Frontal cortex (tissue), 4 donors: ENCODE measurements around the gene FMO1. TPM values are rescaled to one million over a fixed set of nuclear protein-coding genes. Genes with fewer than 3 reads are reported as not detected.
A peak's percentile ranks its signal among the peaks of the same experiment; 100 is the strongest.
"Not testable (repeated sequence)": the region's sequence is repeated elsewhere in the genome, so short reads cannot be mapped to it uniquely, and the experiment has no call there.

ENCODE experiments used
- DNase-seq, 2 donors: peaks; one replicate each; pipeline ENCODE4 v3.0.0; 2012; ENCODE audit warnings: low spot score in 2 of 2
- FAIRE-seq: peaks from 2 replicates; lab custom pipeline; 2012; peaks lifted over from hg19 to GRCh38; lab: Jason Lieb, UNC
- total RNA-seq: library from RNA; depleted of rRNA; stranded (reverse); fragments of >200 nt; gene quantifications from one replicate; pipeline ENCODE4 v1.2.3, GENCODE V29; 2014
- donor health status: control.
- donor health status: control.
- donor health status: control.

The FMO1 gene
- total RNA-seq = 3.7 TPM

GRCh38 chr1:171248302-171248701 is at the start of gene FMO1:
Gene FMO1, plus strand, starts transcription at chr1:171248494. Its CDS starts 9,594 bp downstream, at chr1:171258088.
- DNase-seq (no peak), FAIRE-seq (no peak)

DNA sequence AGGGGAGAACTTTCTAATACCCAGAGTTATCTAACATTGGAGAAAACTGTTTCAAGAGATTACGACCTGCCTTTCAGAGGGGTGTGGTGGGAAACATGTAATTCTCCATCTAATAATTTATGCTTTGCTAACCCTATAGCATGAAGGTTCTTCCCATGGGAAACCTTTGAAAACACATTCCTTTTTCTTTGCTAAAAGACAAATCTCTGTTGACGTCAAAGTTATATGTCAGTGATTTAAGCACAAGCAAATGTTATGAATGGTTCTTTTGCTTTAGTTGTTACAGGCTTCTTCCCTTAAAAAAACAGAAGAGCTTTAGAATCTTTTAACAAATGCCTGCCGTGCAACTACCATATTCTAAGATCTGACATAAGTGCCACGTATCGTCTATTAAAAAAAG is 44.0 kb upstream of the FMO1 start:
- no peak for FAIRE-seq
- no peak for DNase-seq

DNA sequence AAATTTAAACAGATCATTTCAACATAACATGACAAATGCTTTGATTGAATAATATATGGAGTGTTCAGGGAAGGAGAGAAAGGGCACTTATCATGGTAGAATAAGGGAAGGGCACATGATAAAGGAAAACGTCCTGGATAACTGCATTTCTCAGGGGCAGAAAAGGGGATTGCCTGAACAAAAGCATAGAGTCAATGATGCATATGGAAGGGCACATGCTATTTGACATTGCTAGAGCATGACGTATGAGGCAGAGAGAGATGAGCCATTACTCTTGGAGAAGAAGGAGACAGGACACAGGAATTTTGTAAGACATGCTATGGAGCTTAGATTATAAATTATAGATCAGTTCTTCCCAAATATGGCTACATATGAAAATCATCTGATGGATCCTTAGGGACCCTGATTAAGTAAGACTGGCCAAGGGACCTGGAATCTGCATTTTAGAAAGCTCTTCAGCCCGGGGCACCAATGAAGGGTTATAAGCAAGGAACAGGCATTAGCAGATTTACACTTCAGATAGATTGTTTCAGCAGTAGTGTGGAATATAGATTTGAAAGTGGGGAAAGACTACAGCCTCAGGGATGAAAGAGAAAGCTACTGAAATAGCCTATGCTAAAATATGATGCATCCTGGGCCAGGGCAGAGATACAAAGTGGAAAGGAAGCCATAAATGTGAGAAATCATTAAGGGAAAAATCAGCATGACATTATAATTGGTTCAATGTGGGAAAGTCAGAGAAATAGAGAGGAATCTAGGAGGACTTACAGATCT is 41.9 kb upstream of the FMO1 start:
- DNase-seq (no peak), FAIRE-seq (no peak)

DNA sequence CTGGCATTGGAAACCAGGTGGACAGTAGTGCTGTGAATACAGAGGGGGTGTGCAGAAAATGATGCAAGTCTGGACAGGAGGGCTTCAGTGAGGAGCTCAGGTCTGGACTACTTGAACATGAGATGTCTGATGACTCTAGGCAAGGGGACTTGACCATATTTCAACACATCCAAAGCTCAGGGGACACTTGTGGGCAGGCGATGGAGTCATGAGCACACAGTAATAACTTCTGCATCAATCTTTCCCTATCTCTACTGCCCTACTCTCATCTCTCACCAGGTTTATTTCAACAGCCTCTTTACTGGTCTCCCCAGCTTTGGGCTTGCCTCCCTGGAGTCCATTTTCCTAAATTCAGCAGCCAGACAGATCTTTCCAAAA is 41.3 kb upstream of the FMO1 start:
- DNase-seq (no peak), FAIRE-seq (no peak)

DNA sequence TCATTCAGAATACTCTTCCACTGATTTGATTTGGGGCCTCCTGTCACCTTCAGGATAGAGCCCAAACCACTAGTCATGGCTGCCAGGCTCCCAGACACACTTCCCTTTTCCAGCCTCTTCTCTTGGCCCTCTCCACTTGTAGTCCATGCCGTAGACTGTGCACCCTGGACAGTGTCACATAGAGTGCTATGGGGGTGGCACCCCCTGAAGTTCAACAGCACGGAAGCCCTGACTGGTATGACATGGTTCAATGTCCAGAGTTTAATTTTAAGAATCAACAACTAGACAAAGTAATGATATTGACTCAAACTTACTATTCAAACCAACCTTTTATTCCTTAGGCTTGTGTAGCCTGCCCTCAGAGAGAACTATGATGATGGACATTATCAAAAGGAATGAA is 40.9 kb upstream of the FMO1 start:
- DNase-seq (no peak), FAIRE-seq (no peak)

DNA sequence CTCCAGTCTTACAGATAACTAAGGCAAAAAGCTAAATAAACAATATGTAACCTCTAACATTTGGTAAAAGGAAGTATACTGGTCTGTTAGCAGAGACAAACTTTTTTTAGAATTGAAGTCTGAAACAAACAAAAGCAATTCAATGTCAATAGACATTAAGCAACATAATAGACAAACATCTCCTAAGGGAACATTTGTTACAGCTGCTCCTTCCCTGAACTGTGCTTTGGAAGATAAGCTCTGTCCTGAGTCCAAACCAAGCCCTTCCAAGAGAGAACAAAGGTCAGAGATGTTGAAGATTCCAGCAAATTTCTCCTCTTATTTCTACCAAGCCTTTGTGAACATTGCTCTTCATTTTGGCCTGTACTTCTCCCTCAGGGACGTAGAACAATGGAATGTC is 37.9 kb upstream of the FMO1 start:
- DNase-seq = no peak
- no peak for FAIRE-seq

DNA sequence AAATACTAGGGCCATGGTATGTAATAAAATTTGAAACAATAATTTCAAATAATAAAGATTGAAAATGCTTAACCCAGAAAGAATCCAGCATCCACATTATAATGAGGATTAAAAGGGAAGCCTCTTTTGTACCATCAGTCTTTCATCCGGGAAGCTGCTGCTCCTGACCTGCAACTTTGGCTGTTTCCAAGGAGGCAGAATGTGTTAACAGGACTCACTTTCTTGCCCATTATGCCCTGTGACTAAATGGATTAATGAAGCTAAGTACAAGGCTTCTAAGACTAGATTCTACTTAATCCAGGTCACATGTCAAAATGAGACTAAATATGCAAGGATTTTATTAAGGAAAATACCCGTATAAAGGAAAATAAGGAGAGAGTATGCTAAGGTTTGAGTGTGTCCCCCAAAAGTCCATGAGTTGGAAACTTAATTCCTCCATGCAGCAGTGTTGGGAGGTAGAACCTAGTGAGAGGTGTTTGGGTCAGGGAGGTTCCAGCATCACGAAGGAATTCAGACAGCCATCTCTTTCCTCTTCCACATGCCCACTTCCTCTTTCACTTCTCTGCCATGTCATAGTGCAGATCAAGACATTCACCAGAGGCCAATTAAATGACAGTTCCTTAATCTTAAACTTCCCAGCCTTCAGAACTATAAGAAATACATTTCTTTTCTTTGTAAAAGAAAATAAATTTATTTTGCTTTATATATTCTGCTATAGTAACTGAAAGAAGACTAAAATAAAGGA is 35.5 kb upstream of the FMO1 start:
- no peak for DNase-seq
- no peak for FAIRE-seq

- FAIRE-seq (no peak), DNase-seq (no peak)
Observed at GRCh38 chr1:171213559-171214454, 34.5 kb upstream of the FMO1 start.

DNA sequence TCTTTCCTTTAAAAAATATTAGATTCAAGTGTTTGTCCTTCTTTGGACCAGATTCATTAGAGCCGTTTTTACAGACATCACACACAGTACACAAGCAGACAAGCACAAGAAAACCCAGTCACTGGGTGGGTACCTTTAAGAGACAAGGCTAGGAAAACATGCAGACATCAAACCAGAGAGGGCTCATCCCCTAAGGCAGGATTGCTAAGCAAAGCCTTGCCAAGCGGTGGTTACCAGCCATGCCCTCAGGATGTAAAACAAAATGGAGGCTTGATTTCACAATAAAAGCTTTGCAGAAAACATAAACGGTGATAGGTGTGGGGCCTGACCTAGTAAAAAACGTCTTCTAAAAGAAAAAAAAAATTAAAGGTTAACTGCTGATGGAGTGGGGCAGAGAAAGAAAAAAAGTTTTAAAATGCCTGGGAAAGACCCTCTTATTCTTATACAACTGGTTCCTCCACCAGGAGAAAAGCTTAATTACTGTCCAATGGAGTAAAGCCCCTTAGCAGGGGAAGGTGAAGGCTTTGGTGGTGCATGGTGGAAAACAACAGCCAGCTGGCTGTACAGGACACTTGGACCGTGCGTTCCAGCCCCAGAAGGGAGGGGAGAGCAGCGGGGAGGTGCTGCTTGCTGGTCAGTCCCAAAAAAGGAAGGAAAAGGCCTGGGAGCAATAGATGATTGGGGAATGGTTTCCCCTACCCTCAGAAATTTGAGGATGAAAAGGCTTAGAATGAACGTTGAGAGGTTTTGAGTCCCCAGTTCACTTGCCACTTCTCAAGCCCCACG is 30.4 kb upstream of the FMO1 start:
- FAIRE-seq = no peak

DNA sequence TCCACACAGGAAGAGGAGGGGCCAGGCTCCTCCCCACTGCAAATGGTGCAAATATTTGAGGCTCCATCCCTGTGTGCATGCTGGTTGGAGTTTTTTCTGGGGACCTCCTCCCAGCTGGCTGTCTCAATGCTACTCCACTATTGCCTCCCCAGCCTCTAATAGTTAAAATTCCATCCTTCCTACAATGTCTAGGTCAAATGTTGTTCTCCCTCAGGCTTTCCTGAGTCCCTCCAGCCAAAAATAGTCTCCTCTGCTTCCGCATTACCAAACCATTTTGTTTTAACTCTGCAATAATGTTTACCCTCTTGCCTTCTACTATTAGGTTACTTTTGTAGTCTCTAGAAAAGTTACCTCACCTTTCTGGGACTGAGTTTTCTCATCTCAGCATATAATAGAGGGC is 29.6 kb upstream of the FMO1 start:
- DNase-seq = no peak
- no peak for FAIRE-seq

More for the DNA sequence above, 30.4 kb upstream of the FMO1 start:
- DNase-seq = no peak

GRCh38 chr1:171219346-171220080 is 28.8 kb upstream of the FMO1 start:
- FAIRE-seq (no peak), DNase-seq (no peak)

DNA sequence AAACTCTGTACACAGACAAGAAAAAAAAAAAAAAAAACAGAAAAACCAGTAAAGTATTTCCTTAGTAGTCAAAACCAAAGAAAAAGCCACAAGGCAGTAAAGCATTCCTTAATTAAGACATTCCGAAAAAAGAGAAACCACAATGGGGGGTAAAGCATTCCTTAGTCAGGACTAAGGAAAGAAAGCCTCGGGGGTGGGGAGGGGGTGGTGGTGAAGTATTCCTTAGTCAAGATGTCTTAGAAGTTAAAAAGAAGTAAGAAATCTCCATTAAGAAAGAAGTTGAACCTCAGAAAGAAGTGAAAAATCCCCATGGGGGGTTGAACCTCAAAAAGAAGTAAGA is 28.2 kb upstream of the FMO1 start:
- DNase-seq (no peak), FAIRE-seq (no peak)

DNA sequence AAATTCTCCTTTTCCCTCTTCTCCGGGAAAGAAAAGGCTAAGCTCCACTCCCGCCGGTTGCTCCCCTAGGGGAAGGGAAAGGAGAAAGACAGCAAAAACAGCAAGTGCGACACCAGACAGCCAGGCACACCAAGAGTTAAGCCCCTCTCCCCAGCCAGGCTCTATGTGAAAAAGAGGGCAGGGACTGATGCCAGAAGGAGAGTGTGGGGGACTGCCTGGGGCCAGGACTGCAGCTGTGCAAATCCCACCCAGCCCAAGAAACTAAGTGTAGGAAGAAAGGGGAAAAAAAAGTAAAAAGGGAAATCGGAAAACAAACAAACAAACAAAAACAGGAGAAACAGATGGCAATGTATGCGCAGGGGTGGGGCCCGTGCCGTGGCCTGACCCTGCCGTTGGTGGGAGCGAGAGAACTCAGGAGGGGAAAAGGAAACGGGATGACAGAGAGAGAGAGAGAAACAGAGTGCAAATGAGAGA is 27.7 kb upstream of the FMO1 start:
- DNase-seq (no peak), FAIRE-seq (no peak)

- no peak for FAIRE-seq
- no peak for DNase-seq
Observed at GRCh38 chr1:171221665-171222591, 26.4 kb upstream of the FMO1 start.

- FAIRE-seq (no peak), DNase-seq (no peak)
Observed at GRCh38 chr1:171222936-171223335, 25.4 kb upstream of the FMO1 start.

DNA sequence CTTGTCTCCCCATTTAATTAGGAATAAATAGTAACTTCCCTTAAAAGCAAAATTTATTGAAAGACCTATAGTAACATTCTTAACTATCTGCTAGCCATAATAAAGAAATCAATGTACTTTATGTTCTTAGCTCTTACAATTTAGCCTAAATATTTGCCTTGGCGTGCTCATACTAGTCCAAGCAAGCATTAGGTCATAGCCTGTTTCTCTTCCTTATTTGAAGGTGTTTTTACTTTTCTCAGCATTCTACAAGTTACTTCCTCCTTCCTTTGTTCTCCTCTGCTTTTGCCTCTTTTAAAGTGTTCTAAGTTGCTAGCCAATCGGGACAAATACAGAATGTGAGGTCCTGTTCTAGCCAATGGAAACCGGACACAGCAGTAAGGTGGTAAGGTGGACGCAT is 24.0 kb upstream of the FMO1 start:
- DNase-seq, FAIRE-seq: not testable (repeated sequence)

DNA sequence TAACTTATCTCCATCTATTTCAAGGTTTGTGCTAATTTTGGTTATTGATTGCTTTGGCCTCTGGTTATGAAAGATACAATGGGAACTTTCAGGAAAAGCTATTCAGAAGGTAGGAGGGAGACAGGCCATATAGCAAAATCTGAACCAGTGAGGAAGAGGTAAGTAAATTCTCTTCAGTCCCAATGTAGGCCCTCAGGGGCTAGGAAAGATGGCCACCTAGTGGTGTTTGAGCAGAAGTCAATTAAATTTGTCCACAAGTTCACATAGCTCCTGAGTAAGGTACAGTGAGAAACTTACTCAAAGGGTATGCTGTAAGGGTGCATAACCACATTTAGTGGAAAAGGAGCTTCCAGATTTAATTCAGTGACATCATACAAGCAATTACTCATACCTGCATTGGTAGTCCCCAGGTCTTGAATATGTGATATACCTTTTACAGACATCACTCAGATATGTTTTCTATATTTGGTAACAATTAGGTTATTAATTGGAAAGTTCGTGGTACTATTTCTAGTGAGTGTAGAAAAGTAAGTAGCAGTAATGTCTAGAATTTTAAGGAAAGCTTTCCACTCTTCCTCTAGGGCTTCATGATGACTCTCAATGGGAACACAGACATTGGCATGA is 21.4 kb upstream of the FMO1 start:
- FAIRE-seq = no peak
- DNase-seq = peak; percentile 16 to 52

DNA sequence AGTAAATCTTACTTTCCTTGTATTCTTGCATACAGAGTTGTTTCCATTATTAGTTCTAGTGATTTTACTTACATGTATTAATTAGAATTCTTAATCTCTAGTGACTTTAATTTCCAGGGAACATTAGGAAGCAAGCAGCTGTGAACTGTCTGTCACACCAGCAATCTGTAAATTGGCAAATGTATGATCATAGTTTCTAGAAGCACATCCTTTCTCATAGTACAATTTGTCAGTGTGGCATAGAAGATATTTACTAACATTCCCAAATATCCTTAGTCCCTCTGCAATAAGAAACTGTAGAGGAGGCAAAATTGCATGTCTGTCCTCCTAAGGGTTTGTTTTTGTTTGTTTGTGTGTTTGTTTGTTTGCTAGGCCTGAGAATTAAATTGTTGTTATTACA is 17.0 kb upstream of the FMO1 start:
- no peak for DNase-seq
- no peak for FAIRE-seq
